ENCODE data around the gene ABCB9. TPM values are rescaled to one million over a fixed set of nuclear protein-coding genes. Genes with fewer than 3 reads are reported as not detected.

Gene ABCB9
- total and polyA plus RNA-seq, 2 of the 8 experiments (the other 6 are each of a cell fraction or from before 2014, with no cell fraction given): 3.8 to 8.0 TPM

DNA sequence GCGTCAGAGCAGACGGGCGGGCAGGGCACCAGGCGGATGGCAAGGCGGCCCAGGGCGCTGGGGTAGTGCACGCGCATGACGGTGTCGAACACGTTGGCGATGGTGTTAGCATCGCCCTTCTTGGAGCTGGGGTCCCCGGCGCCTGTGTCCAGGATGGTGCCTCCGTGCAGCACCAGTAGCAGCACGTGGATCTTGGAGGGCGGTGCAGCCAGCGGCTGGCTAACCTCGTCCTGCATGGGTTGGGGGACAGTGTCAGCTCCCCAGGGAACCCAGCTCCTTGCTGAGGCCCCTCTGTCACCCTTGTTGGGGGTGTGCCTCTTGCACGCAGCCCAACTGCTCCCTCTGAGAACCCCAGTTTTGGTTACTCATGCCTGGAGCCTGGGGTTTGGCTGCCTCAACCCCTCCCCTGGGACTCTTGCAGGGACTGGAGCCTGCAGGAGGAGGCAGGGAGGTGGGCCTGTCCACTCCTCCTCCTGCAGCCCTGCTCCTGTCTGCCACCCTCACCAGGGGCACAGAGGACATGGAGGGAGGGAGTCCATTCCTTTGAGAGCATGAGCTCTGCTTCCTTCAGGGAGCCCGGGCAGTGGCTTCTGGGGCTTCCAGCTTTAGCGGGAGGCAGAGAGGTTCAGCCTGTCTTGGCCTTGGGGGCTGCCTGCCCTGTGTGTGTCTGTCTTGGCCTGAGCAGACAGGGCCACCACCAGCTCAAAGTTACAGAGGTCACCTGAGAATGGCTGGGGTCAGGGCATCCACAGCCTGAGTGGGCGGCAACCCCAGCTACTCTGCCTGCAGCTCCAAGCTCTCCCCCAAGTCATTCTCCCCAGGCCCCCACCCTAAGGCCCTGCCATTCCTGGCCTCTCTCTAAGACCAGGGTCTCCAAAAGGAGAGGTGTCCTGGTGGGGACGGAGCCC is 31.3 kb upstream of the ABCB9 start:
- H3K79me1 ChIP-seq (ENCODE audit: low read depth, low read length): no peaks in the 10 kb centered on the region
- DNase-seq (ENCODE audit: low read depth in 1 of 2, low spot score in 2 of 2): no peak
- H3K36me3 ChIP-seq (ENCODE audit: control insufficient read depth in 2 of 4, insufficient read depth in 4 of 4, low read length in 3 of 4): no peaks in the 10 kb centered on the region
- no peak overlapping the region for H4K91ac ChIP-seq (replicated peaks; ENCODE audit: insufficient read length, low read length)
- TF ChIP-seq BCL11A (IDR thresholded peaks at IDR 0.05; ENCODE audit: low read depth in 2 of 2, low read length in 2 of 2) (no peak), CEBPB (IDR thresholded peaks at IDR 0.05; ENCODE audit: low read depth, low read length) (no peak), JUN (IDR thresholded peaks at IDR 0.05; ENCODE audit: low read depth, low read length) (no peak), MAFK (IDR thresholded peaks at IDR 0.05; ENCODE audit: low read depth, low read length) (no peak), EGR1 (IDR thresholded peaks at IDR 0.05; ENCODE audit: borderline replicate concordance, low read depth, low read length) (no peak), SAP30 (IDR thresholded peaks at IDR 0.05; ENCODE audit: insufficient read depth, insufficient replicate concordance, low read length) (no peak), RAD21 (IDR thresholded peaks at IDR 0.05 in 1 of 2, conservative IDR thresholded peaks at IDR 0.05 in 1 of 2; ENCODE audit: low read depth in 2 of 2, low read length in 2 of 2) (no peak), JUND (IDR thresholded peaks at IDR 0.05; ENCODE audit: low read length) (no peak), SUZ12 (IDR thresholded peaks at IDR 0.05; ENCODE audit: low read length) (no peak), POLR2A (IDR thresholded peaks at IDR 0.05; ENCODE audit: control extremely low read depth in 1 of 2, low read depth in 2 of 2, low read length in 2 of 2) (no peak)
- 86% methylated on average over 24 of the region's 25 CpGs; no CpG with 5 or more reads in 1 of the 2 experiments for WGBS, 2 experiments (ENCODE audit: extremely low coverage in 1 of 2, insufficient coverage in 1 of 2, insufficient read length in 1 of 2, insufficient replicate concordance in 2 of 2, low coverage in 1 of 2, low lambda C conversion rate in 2 of 2, missing lambda C conversion rate in 1 of 2)
- H2AK5ac ChIP-seq (ENCODE audit: low read depth, low read length): no peak overlapping the region
- H3K4ac ChIP-seq (replicated peaks; ENCODE audit: insufficient read length, low read depth, low read length): no peak overlapping the region
- no peak overlapping the region for H3K9ac ChIP-seq (replicated peaks in 1 of 4; ENCODE audit: extremely low read depth in 1 of 4, low read depth in 3 of 4, low read length in 3 of 4)
- H4K8ac ChIP-seq (ENCODE audit: extremely low read depth, insufficient read depth, low read length): peak overlapping the region; percentile 57; the same call in 1 of the 2 replicates
- H3K14ac ChIP-seq (ENCODE audit: insufficient read length): no peak overlapping the region
- H4K5ac ChIP-seq (ENCODE audit: insufficient read length, low read depth, low read length): no peak overlapping the region
- H2BK120ac ChIP-seq (replicated peaks; ENCODE audit: low read depth, low read length): no peak overlapping the region
- H3K18ac ChIP-seq (ENCODE audit: extremely low read depth, low read length): no peak overlapping the region
- H3K4me3 ChIP-seq (ENCODE audit: extremely low read depth in 1 of 4, insufficient read depth in 2 of 4, low read depth in 3 of 4, low read length in 4 of 4): no peak overlapping the region
- H2BK20ac ChIP-seq (ENCODE audit: low read length): no peak overlapping the region
- no peak overlapping the region for H3K56ac ChIP-seq (replicated peaks; ENCODE audit: insufficient read length, low read depth, low read length)
- no peaks in the 10 kb centered on the region for H3K23me2 ChIP-seq (ENCODE audit: low read depth, low read length)
- FAIRE-seq: no peak
- peak overlapping the region; percentile 8; the same call in 1 of the 2 replicates for H2BK5ac ChIP-seq (ENCODE audit: low read depth, low read length)
- CTCF ChIA-PET (ENCODE audit: partially characterized antibody): interaction anchor here (0.5 to 2.1 kb wide), 9 partner anchors 8 to 306 kb away, joined by 3 to 5 read pairs (median 3); partner anchors contain the start of gene OGFOD2
- H3K23ac ChIP-seq (ENCODE audit: insufficient read length): no peak overlapping the region
- H3K4me2 ChIP-seq (ENCODE audit: insufficient read depth in 1 of 2, low read depth in 2 of 2, low read length in 2 of 2): no peak overlapping the region
- no peak overlapping the region for H2AFZ ChIP-seq (ENCODE audit: low read length)
- POLR2A ChIA-PET (ENCODE audit: partially characterized antibody): interaction anchor here (1.0 kb wide), 1 partner anchor 18 kb away, joined by 4 read pairs; the partner anchor contains the start of gene ARL6IP4
- no peaks in the 10 kb centered on the region for H3K79me2 ChIP-seq (ENCODE audit: control insufficient read depth in 1 of 2, insufficient read depth in 2 of 2, low read length in 2 of 2)
- H3K27me3 ChIP-seq (replicated peaks in 1 of 4; ENCODE audit: control insufficient read depth in 3 of 4, extremely low read depth in 1 of 4, insufficient read depth in 3 of 4, low read length in 3 of 4): no peaks in the 10 kb centered on the region
- no peak overlapping the region for H3K27ac ChIP-seq (ENCODE audit: low read depth, low read length)
- no peaks in the 10 kb centered on the region for H3K4me1 ChIP-seq (replicated peaks in 1 of 4; ENCODE audit: control insufficient read depth in 3 of 4, insufficient read depth in 4 of 4, low read length in 3 of 4)
- H2BK15ac ChIP-seq (ENCODE audit: low read length): no peak overlapping the region
- no peak overlapping the region for H2BK12ac ChIP-seq (ENCODE audit: low read depth, low read length)
- H4K20me1 ChIP-seq (replicated peaks in 1 of 2; ENCODE audit: control insufficient read depth in 1 of 2, insufficient read depth in 2 of 2, low read length in 2 of 2): no peaks in the 10 kb centered on the region
- no peaks in the 10 kb centered on the region for H3K9me3 ChIP-seq (ENCODE audit: insufficient read depth in 2 of 2, low read depth in 1 of 2, low read length in 1 of 2)

All from H1 (cell line).